Gastroesophageal sphincter (tissue), 3 donors: ENCODE measurements around the gene DHRS11.

Experiments
- EP300 ChIP-seq: sonication (generic); formaldehyde crosslinking; IDR thresholded peaks from one replicate; pipeline ENCODE4 v1.6.1; 2017; ENCODE audit warnings: antibody characterized with exemption, mild to moderate bottlenecking
- POLR2A ChIP-seq, 2 donors: fragments of 450-650 bp; IDR thresholded peaks; one replicate each; pipeline ENCODE4 v1.6.1; 2017; ENCODE audit warnings: antibody characterized with exemption in 2 of 2, mild to moderate bottlenecking in 2 of 2, moderate library complexity in 1 of 2
- POLR2AphosphoS5 ChIP-seq: sonication (generic); formaldehyde crosslinking; IDR thresholded peaks from one replicate; pipeline ENCODE4 v1.6.1; 2017; ENCODE audit warnings: antibody characterized with exemption
- TF ChIP-seq, protein P1 (sequence below), 4 experiments: fragments of 200-600 bp in 2 of 4; fragments of 450-650 bp in 2 of 4; sonication (generic) in 1 of 4; IDR thresholded peaks; one replicate each; pipeline ENCODE4 v1.5.1; 2017 to 2019; ENCODE audit warnings: antibody characterized with exemption in 4 of 4, mild to moderate bottlenecking in 2 of 4, moderate library complexity in 2 of 4

DNA sequence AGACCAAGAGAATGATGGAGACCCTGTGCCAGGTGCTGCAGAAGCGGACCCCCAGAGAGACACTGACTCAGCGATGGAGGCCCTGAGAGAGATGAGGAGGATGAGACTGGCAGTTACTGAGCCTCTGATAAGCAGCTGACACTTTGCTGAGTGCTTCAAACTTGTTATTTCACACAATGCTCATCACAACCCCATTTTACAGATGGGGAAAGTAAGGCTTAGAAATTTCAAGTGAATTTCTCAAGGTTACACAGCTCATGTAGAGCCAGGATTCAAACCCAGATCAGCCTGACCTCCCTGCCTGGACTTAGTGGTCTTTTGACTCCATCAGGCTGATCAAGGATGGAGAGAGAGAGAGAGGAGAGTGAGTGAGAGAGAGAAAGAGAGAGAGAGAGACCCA lies 36.9 kb downstream of the DHRS11 start:
- TF ChIP-seq, protein P1, sequence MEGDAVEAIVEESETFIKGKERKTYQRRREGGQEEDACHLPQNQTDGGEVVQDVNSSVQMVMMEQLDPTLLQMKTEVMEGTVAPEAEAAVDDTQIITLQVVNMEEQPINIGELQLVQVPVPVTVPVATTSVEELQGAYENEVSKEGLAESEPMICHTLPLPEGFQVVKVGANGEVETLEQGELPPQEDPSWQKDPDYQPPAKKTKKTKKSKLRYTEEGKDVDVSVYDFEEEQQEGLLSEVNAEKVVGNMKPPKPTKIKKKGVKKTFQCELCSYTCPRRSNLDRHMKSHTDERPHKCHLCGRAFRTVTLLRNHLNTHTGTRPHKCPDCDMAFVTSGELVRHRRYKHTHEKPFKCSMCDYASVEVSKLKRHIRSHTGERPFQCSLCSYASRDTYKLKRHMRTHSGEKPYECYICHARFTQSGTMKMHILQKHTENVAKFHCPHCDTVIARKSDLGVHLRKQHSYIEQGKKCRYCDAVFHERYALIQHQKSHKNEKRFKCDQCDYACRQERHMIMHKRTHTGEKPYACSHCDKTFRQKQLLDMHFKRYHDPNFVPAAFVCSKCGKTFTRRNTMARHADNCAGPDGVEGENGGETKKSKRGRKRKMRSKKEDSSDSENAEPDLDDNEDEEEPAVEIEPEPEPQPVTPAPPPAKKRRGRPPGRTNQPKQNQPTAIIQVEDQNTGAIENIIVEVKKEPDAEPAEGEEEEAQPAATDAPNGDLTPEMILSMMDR (IDR thresholded peaks at IDR 0.05) = no peak
- TF ChIP-seq POLR2A (IDR thresholded peaks at IDR 0.05) (no peak), EP300 (no peak), POLR2AphosphoS5 (no peak)
